Stimulated activated CD8-positive, alpha-beta memory T cell treated with anti-CD3 and anti-CD28 coated beads, Interleukin-12 subunit alpha, Interleukin-12 subunit beta, amount 100 ng/mL, for 1 hour (primary cell): Measurements from ENCODE around the gene TSPAN11.

ENCODE experiments used
- DNase-seq: peaks from one replicate; pipeline ENCODE4 v3.0.0-alpha.2; 2020; ENCODE audit warnings: low read depth

Gene TSPAN11

DNA sequence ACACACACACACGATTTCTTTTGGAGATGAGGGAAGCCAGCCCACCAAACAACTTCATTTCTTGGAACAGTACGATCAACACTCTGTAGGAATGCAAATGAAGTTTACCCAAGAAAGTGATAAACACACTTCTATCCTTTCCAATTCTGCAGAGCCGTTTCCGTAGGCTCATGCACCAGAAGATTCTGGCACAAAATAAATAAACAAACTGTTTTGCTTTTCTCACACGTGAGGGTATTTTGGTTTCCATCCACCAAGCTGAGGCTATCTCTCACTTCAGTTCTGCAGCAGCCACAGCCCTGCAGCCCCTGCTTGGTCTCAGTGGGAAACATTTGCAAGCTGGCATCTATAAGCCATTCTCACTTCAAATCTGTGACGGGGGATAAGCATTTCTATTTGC lies 15.3 kb upstream of the TSPAN11 start:
- no peak for DNase-seq

DNA sequence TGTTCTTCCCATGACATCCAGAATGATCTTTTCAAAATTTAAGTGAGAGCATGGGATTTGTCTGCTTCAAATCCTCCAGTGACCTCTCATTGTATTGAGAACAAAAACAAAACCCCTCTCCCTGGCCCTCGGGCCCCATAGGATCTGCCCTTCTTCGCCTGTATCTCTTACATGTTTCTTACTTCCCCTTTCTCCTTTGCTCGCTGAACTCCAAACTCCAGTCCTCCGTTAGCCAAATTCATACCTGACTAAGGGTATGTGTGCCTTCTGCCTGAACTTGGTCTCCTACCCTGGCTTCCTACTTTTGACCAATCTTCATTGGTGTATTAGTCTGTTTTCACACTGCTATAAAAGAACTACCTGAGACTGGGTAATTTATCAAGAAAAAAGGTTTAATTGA lies 13.2 kb upstream of the TSPAN11 start:
- DNase-seq = no peak

DNA sequence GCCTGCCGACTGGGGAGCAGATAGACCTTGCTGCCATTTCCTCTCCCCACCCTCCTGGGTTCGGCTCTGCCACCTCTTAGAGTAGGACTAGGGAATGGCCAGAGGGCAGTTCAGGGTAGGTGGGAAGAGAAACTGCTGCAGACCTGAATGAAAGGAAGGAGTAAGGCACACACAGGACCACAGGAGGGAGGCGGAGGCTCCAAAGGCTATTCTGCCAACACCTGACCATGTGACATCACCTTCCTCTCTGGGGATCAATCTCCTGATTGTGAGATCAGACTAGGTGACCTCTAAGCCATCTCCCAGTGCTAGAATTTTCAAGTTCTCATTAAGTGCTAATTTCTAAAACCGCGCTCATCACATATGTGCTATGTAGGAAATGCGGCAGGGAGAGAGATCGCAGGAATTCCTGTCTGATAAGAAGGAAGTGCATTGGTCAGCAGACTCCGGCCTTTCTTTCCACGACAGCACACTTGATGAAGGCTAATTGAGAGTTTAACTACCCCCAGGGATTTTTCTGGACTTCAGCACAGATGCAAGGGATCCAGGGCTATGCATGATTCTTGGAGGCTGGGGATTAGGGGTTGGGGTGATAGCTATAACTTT lies 11.5 kb upstream of the TSPAN11 start:
- DNase-seq = no peak

DNA sequence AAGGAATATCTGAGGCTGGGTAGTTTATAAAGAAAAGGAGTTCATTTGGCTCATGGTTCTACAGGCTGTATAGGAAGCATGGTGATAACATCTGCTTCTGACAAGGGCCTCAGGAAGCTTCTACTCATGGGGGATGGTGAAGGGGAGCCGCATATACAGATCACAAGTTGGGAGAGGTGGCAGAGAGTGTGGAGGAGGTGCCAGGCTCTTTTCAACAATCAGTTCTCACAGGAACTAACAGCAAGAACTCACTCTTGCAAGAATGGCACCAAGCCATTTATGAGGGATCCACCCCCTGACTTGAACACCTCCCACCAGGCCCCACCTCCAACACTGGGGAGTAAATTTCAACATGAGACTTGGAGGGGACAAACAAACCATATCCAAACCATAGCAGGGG lies 3.5 kb upstream of the TSPAN11 start:
- no peak for DNase-seq

DNA sequence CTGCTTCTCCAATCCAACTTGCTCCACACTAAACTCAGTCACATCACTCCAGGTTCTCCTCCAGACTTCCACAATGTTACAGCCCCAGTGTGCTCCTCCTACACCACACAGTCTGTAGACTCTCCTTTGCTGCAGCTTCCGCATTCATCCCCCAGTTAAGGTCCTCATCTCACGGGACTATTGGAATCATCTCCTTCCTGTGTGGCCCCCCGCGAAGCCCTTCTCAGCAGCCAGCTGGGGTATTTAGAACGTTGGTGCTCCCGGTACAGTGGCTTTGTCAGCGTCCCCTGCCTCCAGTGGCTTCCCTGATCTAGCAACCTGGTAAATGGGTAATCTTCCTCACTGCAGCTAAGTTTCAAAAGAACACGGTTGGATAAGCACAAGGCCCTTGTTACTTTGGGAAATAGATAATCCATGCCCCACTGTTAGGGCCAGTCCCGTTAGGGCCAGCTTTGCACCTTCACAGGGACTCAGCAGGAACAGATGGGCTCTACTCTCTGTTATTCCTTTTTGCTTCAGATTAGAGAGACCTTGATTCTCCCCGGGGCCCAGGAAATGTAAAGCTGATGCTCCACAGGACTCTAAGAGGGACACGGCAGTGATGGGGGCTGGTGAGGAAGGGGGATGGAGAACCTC lies 823 bp upstream of the TSPAN11 start:
- no peak for DNase-seq

DNA sequence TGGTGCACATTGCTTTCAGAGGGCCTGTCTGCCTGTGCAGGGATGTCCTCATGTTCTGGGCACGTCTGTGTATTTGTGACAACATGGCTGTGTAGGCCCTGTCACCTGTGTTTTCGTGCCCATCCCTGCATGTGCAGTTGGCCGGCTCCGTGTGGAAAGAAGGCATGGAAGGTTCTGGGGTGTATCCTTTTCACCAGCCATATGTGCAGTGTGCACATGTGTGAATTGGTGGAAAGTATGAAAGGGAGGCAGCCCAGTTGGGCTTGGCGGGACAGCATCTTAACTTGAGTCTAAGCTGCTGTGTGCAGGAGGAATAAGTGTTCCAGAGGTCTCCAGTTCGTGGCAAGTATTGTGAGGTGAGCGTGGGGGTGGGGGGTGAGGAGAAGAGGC lies 669 bp downstream of the TSPAN11 start:
- DNase-seq = no peak

DNA sequence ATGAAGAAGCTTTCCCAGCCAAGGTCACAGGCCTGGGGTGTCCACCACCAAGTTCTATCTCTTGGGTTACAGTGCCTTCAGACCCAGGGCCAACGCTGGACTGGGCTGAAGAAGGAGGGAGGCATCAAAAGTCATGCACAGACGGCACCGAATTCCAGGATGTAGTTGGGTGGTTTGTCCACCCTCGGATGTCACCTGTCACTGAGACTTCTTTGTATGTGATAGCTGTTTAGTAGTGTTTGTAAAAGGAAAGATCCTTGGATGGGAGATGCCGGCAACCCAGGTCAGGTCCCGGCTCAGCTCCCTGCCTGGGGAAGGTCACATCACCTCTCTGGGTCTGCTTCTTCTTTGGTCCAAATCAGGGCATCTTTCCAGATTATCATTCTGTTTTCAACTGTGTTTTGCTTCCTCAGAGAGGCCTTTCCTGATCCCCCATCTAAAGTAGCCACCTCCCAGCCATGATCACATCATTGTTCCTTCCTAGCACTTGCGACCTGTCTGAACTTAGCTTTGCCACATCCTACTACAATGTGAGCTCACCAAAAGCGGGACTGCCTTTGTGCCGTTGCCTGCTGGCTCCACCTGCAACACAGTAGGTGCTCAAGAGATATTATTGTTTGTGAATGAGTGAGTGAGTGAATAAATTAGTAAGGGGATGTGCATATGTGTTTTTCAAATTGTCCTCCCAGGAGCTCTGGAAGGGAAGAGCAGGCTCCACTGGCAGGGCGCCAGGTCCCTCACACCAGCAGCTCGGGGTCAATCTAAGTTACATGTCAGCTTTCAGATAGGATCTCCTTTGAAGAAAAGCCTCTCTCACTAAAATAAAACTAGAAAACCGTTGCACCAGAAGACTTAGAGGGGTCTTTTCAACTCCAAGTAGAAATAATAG lies 2.1 kb downstream of the TSPAN11 start:
- no peak for DNase-seq

DNA sequence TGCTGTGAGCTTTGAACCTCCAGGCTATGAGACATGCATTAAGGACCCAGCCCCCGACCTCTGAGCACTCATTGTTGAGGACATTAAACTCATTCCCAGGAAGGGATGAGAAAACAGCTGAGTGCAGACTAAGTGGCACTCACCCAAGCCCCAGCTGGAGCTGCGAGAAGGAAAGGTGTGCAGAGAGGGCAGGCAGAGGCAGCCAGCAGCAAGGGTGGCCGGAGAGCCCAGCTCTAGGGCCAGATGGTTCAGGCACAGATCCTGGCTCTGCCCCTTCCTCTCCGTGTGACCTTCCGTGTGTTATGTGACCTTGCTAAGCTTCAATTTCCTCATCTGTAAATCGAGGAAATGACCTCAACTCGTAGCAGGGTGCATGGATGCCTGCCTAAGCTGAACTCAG lies 3.7 kb downstream of the TSPAN11 start:
- DNase-seq = no peak

DNA sequence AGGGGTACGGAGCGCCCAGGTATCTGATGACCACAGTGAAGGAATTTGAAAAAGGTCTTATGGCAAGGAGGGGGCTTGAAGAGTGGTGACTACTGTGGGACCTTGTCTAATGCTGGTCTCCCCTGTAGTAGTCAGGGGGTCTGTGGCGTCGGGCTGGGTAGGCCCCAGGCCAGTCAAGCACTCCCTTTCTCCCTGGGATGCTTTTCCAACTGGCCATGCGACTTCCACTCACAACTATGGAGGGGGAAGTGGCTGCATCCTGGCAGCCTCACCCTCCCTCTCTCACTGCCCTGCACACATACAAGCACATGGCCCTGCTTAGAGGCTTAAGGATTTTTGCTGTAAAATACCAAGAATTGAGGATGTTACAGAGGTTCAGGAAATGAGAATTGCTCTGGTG lies 4.1 kb downstream of the TSPAN11 start:
- no peak for DNase-seq

DNA sequence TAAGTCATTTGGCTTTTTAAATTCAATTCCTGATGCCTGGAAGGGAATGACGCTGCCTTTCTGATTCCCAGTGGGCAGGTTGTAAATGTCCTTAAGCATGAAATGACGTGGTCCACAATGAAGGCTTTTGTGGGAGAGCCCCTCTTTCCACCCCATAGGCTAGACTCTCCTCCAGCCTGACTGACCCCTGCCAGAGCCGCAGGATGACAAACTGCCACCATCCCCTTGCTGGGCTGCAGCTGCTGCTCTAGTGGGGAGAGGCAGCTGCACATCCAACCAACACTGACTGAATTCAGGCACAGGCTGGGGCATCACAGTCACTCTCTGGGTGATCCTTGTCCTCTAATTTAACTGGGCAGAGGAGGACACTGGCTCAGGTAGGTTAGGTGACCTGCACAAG lies 6.3 kb downstream of the TSPAN11 start:
- DNase-seq = no peak

DNA sequence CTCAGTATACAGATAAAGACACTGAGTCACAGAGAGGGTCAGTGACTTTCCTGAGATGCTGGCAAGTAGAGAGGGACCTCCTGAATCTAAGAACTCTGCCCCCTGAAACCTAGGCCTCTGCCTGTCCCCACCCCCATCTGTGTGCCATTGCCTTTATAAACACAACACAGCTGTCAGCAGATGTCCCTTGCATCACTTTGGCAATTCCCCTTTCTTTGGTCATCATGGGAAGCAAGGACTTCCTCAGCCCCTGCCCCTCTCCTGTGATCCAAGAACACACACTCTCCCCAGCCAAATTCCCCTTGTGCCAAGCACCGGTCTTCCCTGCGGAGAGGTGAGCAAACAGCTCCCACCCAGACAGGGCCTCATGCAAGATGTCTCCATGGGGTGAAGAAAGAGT lies 8.3 kb downstream of the TSPAN11 start:
- no peak for DNase-seq

DNA sequence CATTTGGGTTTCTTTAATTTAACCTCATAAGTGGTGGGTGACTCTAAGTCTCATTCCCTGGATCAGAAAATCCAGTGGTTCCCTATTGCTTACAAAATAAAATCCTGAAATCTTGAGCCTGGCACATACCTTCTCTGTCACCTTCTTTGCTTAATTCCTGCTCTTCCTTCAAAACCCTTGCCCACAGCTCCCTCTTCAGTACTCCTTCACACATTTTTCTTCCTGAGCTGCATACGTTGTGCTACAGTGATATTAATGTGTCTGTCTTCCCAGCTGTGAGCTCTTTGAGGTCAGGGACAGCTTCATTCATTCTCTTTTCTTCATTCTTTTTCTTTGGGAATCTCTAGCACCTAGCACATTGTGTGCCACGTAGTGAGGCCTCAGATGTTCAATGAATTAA lies 9.5 kb downstream of the TSPAN11 start:
- DNase-seq = no peak

DNA sequence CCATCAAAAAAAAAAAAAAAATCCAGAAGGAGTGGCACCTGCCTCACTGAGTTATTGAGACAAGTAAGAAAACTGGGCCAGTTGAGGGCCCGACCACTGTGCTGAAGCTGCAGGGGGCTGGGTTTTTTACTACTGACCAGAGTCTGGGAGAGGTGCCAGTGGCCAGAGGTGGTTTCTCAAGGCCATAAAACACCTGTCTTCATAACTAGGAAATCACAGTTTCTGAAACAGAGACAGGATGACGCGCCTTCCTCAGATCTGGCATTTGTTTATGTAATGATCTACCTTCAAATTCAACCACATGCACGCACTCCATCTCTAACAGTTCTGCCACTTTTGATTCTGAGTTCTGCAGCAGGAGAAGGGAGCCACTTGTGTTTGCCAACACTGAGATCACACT lies 12.7 kb downstream of the TSPAN11 start:
- no peak for DNase-seq

DNA sequence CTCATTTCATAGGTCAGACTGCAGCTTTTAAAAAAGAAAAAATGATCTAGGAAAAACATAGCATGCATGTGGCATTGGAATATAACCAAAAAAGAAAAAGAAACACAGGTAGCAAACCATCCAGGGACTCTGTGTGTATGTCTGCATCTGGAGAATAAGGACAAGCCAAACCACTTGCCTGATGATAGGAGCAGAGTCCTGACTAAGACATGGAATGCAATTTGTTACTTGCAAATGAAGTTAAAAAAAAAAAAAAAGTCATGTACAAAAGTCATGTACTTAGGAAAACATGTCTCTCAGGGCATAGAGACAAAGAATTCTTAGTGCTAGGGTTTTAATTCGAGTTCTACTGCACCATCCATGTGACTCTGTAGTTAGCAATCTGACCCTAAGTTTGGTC lies 15.9 kb downstream of the TSPAN11 start:
- DNase-seq = no peak

DNA sequence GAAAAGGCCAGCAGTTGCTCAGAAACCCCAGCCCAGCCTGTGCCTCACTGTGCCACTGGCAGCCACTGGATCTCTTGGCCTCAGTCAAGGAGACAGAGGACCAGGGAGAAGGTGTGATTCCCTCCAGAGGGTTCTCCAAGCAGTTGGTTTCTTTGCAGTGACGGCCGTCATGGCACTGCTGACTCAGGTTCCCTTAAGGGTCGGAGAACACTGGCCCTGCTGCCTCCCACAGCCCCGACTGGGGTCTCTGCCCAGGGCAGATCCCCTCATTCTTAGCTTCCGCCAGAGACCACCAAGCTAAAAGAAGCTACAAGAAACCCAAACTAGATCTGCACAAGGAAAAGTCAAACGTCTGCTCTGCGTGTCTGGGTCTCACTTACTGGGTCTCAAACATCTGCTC lies 16.4 kb downstream of the TSPAN11 start:
- no peak for DNase-seq

DNA sequence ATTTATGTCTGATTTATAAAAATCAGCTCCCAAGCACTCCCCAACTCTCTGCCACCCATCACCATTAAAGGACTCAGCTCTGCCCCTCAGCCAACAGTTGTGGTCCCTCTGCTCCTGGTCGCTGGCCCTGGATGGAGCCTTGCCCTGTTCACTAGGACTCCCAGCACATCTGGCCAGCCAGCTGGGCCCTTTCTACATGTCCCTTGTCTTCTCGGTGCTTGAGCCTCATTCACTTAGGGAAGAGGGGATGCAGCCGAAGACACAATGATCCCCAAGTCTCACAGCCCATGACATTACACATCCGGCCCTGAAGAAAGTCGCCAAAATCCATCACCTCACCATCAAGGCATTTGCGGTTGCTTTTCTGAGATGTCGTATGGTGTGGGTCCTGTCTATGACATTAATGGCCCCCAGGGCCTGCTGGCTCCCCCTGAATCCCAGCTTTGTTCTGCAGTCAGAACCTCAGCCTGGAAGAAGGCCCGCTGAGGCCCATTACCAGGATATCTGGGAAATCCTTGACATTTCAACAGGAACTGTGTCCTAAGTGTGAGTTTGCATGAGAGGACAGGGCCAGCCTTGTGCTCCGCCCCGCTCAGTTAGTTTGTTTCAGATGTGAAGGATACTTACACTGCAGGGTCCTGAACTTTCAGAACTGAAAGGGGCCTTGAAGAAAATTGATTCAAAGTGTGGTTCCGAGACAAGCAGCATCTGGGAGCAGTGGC lies 19.1 kb downstream of the TSPAN11 start:
- no peak for DNase-seq

DNA sequence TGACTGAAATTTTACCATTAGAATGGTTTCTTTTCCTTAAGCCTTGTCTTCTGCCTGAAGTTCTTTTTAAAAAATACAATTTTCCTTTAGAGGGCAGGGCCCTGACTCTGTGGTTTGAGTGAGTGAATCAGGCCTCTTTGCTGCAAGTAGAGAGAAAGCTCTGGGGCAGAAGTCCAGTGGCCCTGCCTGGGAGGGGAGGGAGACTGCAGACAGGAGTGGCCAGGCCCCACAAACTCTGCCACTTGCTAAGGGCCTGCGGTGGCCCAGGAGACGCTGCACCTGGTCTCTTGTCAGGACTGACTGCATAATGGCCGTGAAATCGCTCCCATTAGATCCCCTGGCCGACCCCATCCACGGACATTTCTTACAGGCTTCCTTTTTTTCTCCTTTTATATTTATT lies 25.5 kb downstream of the TSPAN11 start:
- DNase-seq = no peak

DNA sequence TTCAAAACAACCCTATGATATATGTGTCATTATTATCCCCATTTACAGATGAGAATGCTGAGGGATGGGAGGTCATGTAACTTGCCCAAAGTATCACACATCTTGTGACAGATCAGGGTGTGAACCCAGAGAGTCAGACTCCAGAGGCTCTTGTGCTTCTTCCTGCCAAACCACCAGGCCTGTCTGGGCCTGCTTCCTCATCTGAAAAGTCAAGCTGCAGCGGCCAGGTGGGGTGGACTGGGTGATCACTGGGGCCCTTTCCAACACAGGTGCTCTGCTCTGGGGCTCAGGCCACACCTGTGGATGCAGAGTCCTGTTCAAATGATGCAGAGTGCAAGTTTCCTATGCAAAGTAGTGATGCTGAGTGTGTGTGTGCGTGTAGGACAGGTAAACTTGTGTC lies 26.7 kb downstream of the TSPAN11 start:
- no peak for DNase-seq

DNA sequence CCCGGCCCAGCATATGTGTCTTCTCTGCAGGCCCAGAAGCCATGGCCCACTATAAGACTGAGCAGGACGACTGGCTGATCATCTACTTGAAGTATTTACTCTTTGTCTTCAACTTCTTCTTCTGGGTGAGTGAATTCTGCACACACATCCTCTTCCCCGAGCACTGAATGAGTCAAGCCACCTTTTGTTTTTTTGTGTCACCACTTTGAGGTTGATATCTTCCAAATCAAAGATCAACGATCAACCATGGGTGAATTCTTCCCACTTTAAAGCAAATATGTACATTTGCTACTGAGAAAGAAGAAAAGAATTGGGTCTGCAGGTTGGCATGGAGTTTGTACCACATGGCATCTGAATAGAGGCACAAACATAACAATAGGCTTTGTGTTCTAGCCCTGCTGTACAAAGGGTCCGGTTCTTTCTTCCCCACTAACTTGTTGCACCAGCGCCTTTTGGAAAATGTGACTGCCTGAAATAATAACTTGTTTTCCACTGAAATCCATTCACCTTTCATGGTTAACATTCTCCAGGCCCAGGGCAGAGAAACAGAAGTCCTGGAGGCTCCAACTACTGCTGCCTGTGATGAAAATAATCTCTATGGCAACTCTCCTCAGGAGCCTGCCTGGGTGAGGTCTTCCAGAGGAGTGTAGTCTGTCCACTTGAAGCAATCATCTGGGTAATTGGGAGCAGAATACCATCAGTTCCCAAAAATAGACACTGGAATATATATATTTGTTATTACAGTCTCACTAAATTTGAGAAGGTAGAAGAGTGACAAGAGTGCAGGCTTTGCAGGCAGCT lies 27.6 kb downstream of the TSPAN11 start:
- no peak for DNase-seq

DNA sequence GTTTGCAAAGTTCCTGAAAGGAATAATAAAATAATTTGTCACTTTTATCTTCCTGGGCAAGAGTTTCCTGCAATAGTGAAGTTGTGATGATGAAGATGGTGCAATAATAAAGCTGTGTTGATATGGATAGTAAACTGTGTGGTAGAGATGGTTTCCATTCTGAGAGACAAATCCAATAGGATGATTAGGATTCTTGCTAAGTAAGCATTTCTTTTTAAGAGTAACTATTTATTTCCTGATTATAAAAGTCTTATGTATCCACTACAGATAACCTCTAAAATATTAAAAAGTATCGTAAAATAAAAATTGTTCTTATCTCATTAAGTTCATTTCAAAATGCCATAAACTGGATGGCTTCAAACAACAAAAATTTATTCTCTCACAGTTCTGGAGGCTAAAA lies 28.7 kb downstream of the TSPAN11 start:
- DNase-seq = no peak

DNA sequence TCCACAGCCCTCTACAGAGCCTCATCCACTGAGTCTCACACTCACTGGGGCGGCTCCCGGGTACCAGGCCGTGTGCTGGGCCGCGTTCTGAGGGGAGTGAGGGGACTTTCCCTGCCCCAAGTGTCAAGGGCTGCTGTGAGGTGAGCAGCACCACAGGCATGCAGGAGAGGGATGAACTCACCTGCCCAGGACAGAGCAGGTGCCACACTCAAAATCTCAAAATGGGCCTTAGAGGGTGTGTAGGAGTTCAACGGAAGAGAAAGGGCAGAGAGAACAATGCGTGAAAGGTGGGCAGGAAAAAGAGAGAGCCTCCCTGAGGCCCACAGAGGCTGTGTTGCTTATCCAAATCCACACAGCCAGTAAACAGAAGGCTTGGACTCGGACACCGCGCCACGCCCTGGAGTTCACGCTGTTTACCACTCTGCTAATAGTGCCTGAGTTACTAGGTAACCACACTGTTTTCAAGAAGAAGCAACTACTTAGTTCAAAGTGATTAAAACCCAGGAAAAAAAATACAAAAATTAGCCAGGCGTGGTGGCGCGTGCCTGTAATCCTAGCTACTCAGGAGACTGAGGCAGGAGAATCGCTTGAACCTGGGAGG lies 32.7 kb downstream of the TSPAN11 start:
- no peak for DNase-seq

DNA sequence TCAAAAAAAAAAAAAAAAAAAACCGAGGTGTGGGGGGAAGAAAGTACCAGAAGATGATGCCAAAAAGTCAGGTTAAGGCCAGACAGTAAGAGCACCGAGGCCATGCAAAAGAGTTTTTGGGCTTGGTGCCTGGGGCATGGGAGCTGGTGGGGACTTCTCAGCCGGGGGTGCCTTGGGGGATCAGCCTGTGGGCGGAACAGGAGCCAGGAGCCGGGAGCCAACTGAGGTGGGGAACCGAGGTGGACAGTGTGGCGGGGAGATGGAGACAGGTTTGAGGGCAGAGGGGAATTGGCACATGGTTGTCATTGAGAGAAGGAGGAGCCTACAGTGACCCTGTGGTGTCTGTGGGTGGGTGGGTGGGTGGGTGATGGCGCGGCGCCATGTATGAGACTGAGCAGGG lies 33.2 kb downstream of the TSPAN11 start:
- DNase-seq = no peak
